Tibial nerve (tissue), 4 donors: ENCODE measurements around the gene BCAN. TPM values are rescaled to one million over a fixed set of nuclear protein-coding genes. Genes with fewer than 3 reads are reported as not detected.

ENCODE experiments used
- DNase-seq, 2 donors: peaks; one replicate each; pipeline ENCODE4 v3.0.0-alpha.2; 2019; ENCODE audit warnings: low spot score in 2 of 2
- H3K27ac ChIP-seq, 4 donors: fragments of 200-600 bp; sonication (generic) in 3 of 4; one replicate each; pipeline ENCODE4 v1.5.1; 2017 to 2019; ENCODE audit warnings: mild to moderate bottlenecking in 1 of 4
- H3K27me3 ChIP-seq, 2 donors: fragments of 200-600 bp; sonication (generic) in 1 of 2; one replicate each; pipeline versions ENCODE4 v1.5.1 to v1.6.0; 2017 to 2019
- H3K36me3 ChIP-seq, 3 donors: fragments of 200-600 bp; sonication (generic); one replicate each; pipeline ENCODE4 v1.5.1; 2018 to 2019
- H3K4me1 ChIP-seq, 4 donors: fragments of 200-600 bp; sonication (generic) in 3 of 4; one replicate each; pipeline ENCODE4 v1.5.1; 2017 to 2019
- H3K4me3 ChIP-seq, 4 donors: fragments of 200-600 bp; sonication (generic) in 3 of 4; one replicate each; pipeline ENCODE4 v1.5.1; 2017 to 2019; ENCODE audit warnings: mild to moderate bottlenecking in 1 of 4, moderate library complexity in 1 of 4
- H3K9me3 ChIP-seq, 4 donors: fragments of 200-600 bp; sonication (generic) in 3 of 4; one replicate each; pipeline ENCODE4 v1.5.1; 2017 to 2019
- CTCF ChIP-seq, 5 experiments: fragments of 200-600 bp in 3 of 5; fragments of 450-650 bp in 2 of 5; sonication (generic) in 3 of 5; IDR thresholded peaks; one replicate each; pipeline ENCODE4 v1.5.1; 2016 to 2019; ENCODE audit warnings: antibody characterized with exemption in 5 of 5, mild to moderate bottlenecking in 3 of 5, moderate library complexity in 2 of 5
- EP300 ChIP-seq, 2 donors: sonication (generic); formaldehyde crosslinking; IDR thresholded peaks; one replicate each; pipeline ENCODE4 v1.6.1; 2017; ENCODE audit warnings: antibody characterized with exemption in 2 of 2, mild to moderate bottlenecking in 1 of 2
- POLR2A ChIP-seq, 2 donors: fragments of 450-650 bp; IDR thresholded peaks; one replicate each; pipeline ENCODE4 v1.6.1; 2017; ENCODE audit warnings: antibody characterized with exemption in 2 of 2, mild to moderate bottlenecking in 2 of 2, moderate library complexity in 2 of 2
- WGBS, 2 donors: methylation state at CpG; one replicate each; pipeline ENCODE4 v1.1.5; 2018; 5-methylcytosine and 5-hydroxymethylcytosine counted together
- total RNA-seq, 4 donors: library from RNA; depleted of rRNA; stranded (reverse); fragments of >200 nt; gene quantifications; one replicate each; pipeline ENCODE4 v1.1.0, GENCODE V29; 2016

BCAN gene
- total RNA-seq, 4 donors from 2014 or later = not detected

GRCh38 chr1:156639601-156640101 lies 2.3 kb upstream of the BCAN start:
- Histone ChIP-seq H3K27me3 (peaks cover 0 to 98% of the 10 kb centered on the region in 2 donors), H3K36me3 (no peaks in the 10 kb centered on the region), H3K9me3 (no peaks in the 10 kb centered on the region), H3K27ac (no peak overlapping the region), H3K4me1 (peaks cover 0 to 14% (median 6%) of the 10 kb centered on the region in 4 donors), H3K4me3 (no peak overlapping the region)
- 60 to 63% methylated on average over 5 to 6 of the region's 6 CpGs for WGBS, 2 donors
- TF ChIP-seq CTCF (IDR thresholded peaks at IDR 0.05) (no peak), EP300 (IDR thresholded peaks at IDR 0.05) (no peak), POLR2A (IDR thresholded peaks at IDR 0.05) (no peak)
- no peak for DNase-seq

GRCh38 chr1:156640842-156641706 lies 843 bp upstream of the BCAN start:
- WGBS, 2 donors = 39 to 40% methylated on average over 6 of the region's 6 CpGs
- H3K4me1 ChIP-seq = peaks cover 0 to 14% (median 6%) of the 10 kb centered on the region in 4 donors
- no peaks in the 10 kb centered on the region for H3K36me3 ChIP-seq
- H3K27me3 ChIP-seq = peaks cover 0 to 98% of the 10 kb centered on the region in 2 donors
- no peak for DNase-seq
- H3K9me3 ChIP-seq = no peaks in the 10 kb centered on the region
- H3K4me3 ChIP-seq = peak overlapping the region in 2 of 4 donors; percentile 1 to 46
- H3K27ac ChIP-seq = no peak overlapping the region
- TF ChIP-seq EP300 (IDR thresholded peaks at IDR 0.05) = no peak
- TF ChIP-seq POLR2A (IDR thresholded peaks at IDR 0.05) = no peak
- no peak for TF ChIP-seq CTCF (IDR thresholded peaks at IDR 0.05)

DNA sequence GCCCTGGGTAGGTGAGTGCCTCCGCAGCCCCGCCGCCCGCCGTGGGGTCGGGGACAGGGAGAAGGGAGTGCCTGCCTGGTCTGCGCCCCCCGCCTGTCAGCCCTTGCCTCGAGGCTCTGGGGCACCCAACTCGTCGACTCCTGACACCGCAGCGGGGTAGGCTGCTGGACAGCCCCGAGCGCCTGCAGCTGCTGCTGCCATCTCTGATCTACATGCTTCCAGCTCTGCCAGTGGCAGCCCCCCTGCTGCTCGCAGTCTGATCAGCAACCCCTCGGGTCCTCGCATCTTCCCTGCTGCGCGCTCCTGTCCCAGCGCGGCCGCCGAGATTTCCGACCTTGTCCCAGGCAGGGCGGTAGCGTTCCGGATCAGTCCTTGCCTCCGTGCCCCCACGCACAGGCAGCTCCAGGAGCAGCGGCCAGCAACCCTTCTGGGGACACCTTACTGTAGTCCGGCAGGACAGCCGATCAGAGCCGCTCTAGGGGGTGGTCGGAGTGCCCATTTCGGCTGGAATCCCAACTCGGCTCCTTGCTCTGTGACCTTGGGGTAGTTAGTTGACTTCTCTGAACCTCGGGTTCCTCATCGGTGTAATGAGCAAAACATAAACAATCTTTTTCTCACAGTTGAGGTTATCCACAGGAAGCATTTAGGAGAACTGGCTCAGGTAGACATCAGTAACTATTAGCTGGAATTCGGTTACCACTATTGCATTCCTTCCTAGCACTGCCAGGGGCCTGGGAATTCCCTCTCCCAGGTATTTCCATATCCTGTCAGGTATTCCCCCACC lies 540 bp downstream of the BCAN start:
- no peak for DNase-seq
- Histone ChIP-seq H3K36me3 (no peaks in the 10 kb centered on the region), H3K9me3 (no peaks in the 10 kb centered on the region), H3K27ac (no peak overlapping the region), H3K4me1 (peaks cover 0 to 14% (median 6%) of the 10 kb centered on the region in 4 donors), H3K4me3 (peak overlapping the region; percentile 1 to 46 (median 16)), H3K27me3 (peaks cover 0 to 98% of the 10 kb centered on the region in 2 donors)
- TF ChIP-seq POLR2A (IDR thresholded peaks at IDR 0.05) = no peak
- WGBS, 2 donors = 26 to 27% methylated on average over 29 to 33 of the region's 40 CpGs

DNA sequence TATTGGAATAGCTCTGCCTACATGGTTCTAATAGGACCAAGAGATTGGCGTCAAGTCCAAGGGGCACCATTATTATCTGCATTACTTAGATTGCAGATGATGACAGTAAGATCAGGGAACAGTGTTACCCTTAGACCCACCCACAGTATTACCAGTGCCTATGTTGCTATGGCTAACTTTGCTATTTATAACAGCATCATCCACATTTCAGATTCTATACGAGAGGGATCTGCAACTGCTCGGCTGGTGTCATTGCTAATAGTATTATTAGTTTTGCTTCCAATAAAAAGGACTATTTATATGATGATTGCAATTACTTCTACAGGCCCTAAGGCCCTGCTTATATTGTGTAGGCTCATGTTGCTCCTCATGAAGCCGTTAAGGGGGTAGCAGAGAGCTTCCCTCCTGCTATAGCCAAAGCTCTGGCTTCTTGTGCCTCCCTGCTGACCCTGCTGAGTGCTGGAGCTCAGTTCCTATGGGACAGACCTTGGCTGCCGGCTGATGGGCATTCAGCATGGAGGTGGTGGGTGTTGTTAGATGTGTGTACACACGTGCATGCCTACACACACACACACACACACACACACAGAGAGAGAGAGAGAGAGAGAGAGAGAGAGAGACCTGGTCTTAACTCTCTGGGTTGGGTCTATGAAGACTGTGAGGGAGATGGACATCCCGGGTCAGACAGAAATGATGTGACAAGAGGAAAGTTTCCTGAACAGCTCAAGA lies 1.3 kb downstream of the BCAN start:
- H3K4me1 ChIP-seq = peaks cover 0 to 14% (median 6%) of the 10 kb centered on the region in 4 donors
- H3K27ac ChIP-seq = no peak overlapping the region
- DNase-seq = no peak
- 61 to 70% methylated on average over 6 of the region's 7 CpGs for WGBS, 2 donors
- H3K4me3 ChIP-seq = no peak overlapping the region
- no peaks in the 10 kb centered on the region for H3K9me3 ChIP-seq
- peaks cover 0 to 98% of the 10 kb centered on the region in 2 donors for H3K27me3 ChIP-seq
- TF ChIP-seq POLR2A (IDR thresholded peaks at IDR 0.05) = no peak
- no peak for TF ChIP-seq CTCF (IDR thresholded peaks at IDR 0.05)
- no peak for TF ChIP-seq EP300 (IDR thresholded peaks at IDR 0.05)
- no peaks in the 10 kb centered on the region for H3K36me3 ChIP-seq

DNA sequence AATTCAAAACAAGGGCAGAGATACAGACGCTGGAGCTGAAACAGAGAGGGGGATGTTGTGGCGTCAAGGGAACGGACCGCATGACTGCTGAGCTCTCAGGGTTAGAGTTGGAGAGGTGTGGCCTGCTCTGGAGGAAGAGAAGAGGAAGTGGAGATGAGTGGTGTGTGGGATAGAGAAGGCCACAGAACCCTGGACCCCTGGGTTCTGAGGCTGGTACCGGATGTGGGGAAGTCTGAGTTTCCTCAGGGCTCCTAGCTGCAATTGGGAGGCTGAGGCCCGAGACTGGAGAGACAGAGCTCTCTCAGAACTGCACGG lies 1.8 kb downstream of the BCAN start:
- TF ChIP-seq EP300 (IDR thresholded peaks at IDR 0.05) (no peak), POLR2A (IDR thresholded peaks at IDR 0.05) (no peak), CTCF (IDR thresholded peaks at IDR 0.05) (no peak)
- 72 to 76% methylated on average over 7 of the region's 7 CpGs for WGBS, 2 donors
- H3K4me1 ChIP-seq = peaks cover 0 to 14% (median 6%) of the 10 kb centered on the region in 4 donors
- no peak overlapping the region for H3K27ac ChIP-seq
- peaks cover 0 to 97% of the 10 kb centered on the region in 2 donors for H3K27me3 ChIP-seq
- H3K4me3 ChIP-seq = no peak overlapping the region
- no peak for DNase-seq
- no peaks in the 10 kb centered on the region for H3K36me3 ChIP-seq
- no peaks in the 10 kb centered on the region for H3K9me3 ChIP-seq
